ENCODE data around the gene EHHADH. TPM values are rescaled to one million over a fixed set of nuclear protein-coding genes. Genes with fewer than 3 reads are reported as not detected.

EHHADH gene
- total RNA-seq, 2 experiments from 2014 or later = 4.0 to 5.0 TPM

- Mint-ChIP-seq H3K27ac (no peak overlapping the region), H3K9me3 (no peaks in the 10 kb centered on the region), H3K36me3 (ENCODE audit: low read depth) (no peaks in the 10 kb centered on the region), H3K4me1 (ENCODE audit: low read depth) (no peaks in the 10 kb centered on the region), H3K4me3 (no peak overlapping the region), H3K27me3 (no peaks in the 10 kb centered on the region)
- CTCF ChIA-PET = interaction anchor here (1.0 to 1.7 kb wide), 2 partner anchors 68 to 92 kb away, joined by 3 to 5 read pairs; no protein-coding TSS in a partner anchor
- ATAC-seq (no peak), DNase-seq (no peak)
- peak; percentile 37 for TF ChIP-seq CTCF (IDR thresholded peaks at IDR 0.05)
- POLR2A ChIA-PET = no interaction called here
- intact Hi-C loops (cut with micrococcal nuclease) = no loop called here
These were observed 37.8 kb downstream of the EHHADH start for GRCh38 chr3:185215873-185216606.

GRCh38 chr3:185212559-185212958 lies 41.3 kb downstream of the EHHADH start:
- intact Hi-C loops (cut with micrococcal nuclease) = no loop called here
- no peak overlapping the region for H3K4me3 Mint-ChIP-seq
- H3K27me3 Mint-ChIP-seq = no peaks in the 10 kb centered on the region
- H3K9me3 Mint-ChIP-seq = no peaks in the 10 kb centered on the region
- ATAC-seq (no peak), DNase-seq (no peak)
- POLR2A ChIA-PET = no interaction called here
- TF ChIP-seq CTCF (IDR thresholded peaks at IDR 0.05) = no peak
- no peaks in the 10 kb centered on the region for H3K4me1 Mint-ChIP-seq (ENCODE audit: low read depth)
- H3K27ac Mint-ChIP-seq = no peak overlapping the region
- no peaks in the 10 kb centered on the region for H3K36me3 Mint-ChIP-seq (ENCODE audit: low read depth)
- CTCF ChIA-PET = no interaction called here

GRCh38 chr3:185212086-185212485 lies 41.8 kb downstream of the EHHADH start:
- TF ChIP-seq CTCF (IDR thresholded peaks at IDR 0.05) = no peak
- Mint-ChIP-seq H3K9me3 (no peaks in the 10 kb centered on the region), H3K27ac (no peak overlapping the region), H3K4me3 (no peak overlapping the region), H3K36me3 (ENCODE audit: low read depth) (no peaks in the 10 kb centered on the region), H3K4me1 (ENCODE audit: low read depth) (no peaks in the 10 kb centered on the region), H3K27me3 (no peaks in the 10 kb centered on the region)
- intact Hi-C loops (cut with micrococcal nuclease) = no loop called here
- DNase-seq (no peak), ATAC-seq (no peak)
- ChIA-PET CTCF (no interaction called here), POLR2A (no interaction called here)

- Mint-ChIP-seq H3K36me3 (ENCODE audit: low read depth) (no peaks in the 10 kb centered on the region), H3K9me3 (no peaks in the 10 kb centered on the region), H3K27ac (no peak overlapping the region), H3K4me3 (no peak overlapping the region), H3K4me1 (ENCODE audit: low read depth) (no peaks in the 10 kb centered on the region), H3K27me3 (no peaks in the 10 kb centered on the region)
- ChIA-PET CTCF (no interaction called here), POLR2A (interaction anchor here (0.6 kb wide), 1 partner anchor 87 kb away, joined by 3 read pairs; no protein-coding TSS in a partner anchor)
- intact Hi-C loops (cut with micrococcal nuclease) = no loop called here
- no peak for TF ChIP-seq CTCF (IDR thresholded peaks at IDR 0.05)
- ATAC-seq = no peak
- DNase-seq = no peak
These were observed 43.2 kb downstream of the EHHADH start for GRCh38 chr3:185210621-185211142.

- Mint-ChIP-seq H3K27ac (no peak overlapping the region), H3K27me3 (no peaks in the 10 kb centered on the region), H3K4me3 (no peak overlapping the region), H3K36me3 (ENCODE audit: low read depth) (no peaks in the 10 kb centered on the region), H3K9me3 (no peaks in the 10 kb centered on the region), H3K4me1 (ENCODE audit: low read depth) (no peaks in the 10 kb centered on the region)
- ChIA-PET POLR2A (no interaction called here), CTCF (no interaction called here)
- ATAC-seq = no peak
- intact Hi-C loops (cut with micrococcal nuclease) = no loop called here
- no peak for TF ChIP-seq CTCF (IDR thresholded peaks at IDR 0.05)
- DNase-seq = no peak
These were observed 45.0 kb downstream of the EHHADH start for GRCh38 chr3:185208823-185209222.
